ENCODE results near the gene ANKMY2.

DNA sequence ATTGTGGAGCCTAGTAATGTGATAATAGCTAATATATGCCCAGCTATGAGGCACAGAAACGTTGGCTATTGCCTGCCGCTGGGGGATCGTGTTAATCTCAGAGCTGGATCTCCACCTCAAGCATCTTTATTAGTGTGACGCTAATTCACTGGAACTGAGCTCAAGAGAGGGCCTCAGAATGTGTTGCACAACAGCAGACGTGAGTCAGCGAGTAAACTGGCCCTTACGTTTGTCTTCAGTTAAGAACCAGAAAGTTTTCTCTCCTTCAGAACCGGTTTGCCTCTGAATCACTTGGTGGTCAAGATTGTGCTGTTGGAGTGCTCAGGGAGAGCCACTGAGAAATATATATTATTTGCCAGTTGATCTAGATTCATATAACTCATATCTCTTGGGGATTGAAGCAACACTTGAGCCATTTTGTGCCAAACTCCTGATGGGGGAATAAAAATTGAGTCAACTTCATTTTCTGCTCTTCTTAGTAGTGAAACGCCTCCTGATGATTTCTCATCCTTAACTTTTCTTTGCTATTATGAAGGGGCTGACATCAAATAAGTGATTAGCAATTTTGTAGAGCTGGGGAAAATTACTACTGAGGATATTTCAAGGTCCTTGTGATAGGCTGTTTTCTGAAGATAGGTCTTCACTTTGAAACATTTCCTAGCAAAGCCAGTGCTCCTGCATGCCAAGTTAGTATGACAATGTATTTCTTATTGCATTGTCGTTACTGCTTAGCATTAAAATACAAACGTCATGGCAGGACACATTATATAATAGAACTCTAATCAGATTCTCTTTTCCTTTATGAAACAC is 22.7 kb upstream of the ANKMY2 start:
- TF ChIP-seq, protein P1, sequence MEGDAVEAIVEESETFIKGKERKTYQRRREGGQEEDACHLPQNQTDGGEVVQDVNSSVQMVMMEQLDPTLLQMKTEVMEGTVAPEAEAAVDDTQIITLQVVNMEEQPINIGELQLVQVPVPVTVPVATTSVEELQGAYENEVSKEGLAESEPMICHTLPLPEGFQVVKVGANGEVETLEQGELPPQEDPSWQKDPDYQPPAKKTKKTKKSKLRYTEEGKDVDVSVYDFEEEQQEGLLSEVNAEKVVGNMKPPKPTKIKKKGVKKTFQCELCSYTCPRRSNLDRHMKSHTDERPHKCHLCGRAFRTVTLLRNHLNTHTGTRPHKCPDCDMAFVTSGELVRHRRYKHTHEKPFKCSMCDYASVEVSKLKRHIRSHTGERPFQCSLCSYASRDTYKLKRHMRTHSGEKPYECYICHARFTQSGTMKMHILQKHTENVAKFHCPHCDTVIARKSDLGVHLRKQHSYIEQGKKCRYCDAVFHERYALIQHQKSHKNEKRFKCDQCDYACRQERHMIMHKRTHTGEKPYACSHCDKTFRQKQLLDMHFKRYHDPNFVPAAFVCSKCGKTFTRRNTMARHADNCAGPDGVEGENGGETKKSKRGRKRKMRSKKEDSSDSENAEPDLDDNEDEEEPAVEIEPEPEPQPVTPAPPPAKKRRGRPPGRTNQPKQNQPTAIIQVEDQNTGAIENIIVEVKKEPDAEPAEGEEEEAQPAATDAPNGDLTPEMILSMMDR (IDR thresholded peaks at IDR 0.05): no peak
- TF ChIP-seq POLR2A (IDR thresholded peaks at IDR 0.05): no peak

All from suprapubic skin (tissue), 3 donors.